SK-N-SH (cell line): ENCODE data around the gene LRRIQ3. TPM values are rescaled to one million over a fixed set of nuclear protein-coding genes. Genes with fewer than 3 reads are reported as not detected.
A peak's percentile ranks its signal among the peaks of the same experiment; 100 is the strongest.

Experiments used
- CTCF ChIA-PET: fragments of 300-600, 350-600 bp; formaldehyde crosslinking; extraction: SDS; loops from one replicate; lab custom pipeline; 2021; lab: Yijun Ruan, JAX
- POLR2A ChIA-PET: fragments of 350-600 bp; sonication (Branson Sonifier 250); formaldehyde crosslinking; extraction: SDS; loops from one replicate; lab custom pipeline; 2020; ENCODE audit warnings: antibody characterized with exemption, inconsistent platforms; lab: Yijun Ruan, JAX
- DNase-seq: peaks from one replicate; pipeline ENCODE4 v3.0.0; 2012
- H2AFZ ChIP-seq: fragments of 200-600 bp; sonication (generic); 2 replicates; pipeline ENCODE4 v1.8.1; 2016; ENCODE audit warnings: antibody characterized with exemption, mild to moderate bottlenecking, low read depth
- H3F3A ChIP-seq: fragments of 200-600 bp; sonication (generic); replicated peaks from 2 replicates; pipeline ENCODE3; 2016; ENCODE audit warnings: antibody characterized with exemption, mild to moderate bottlenecking; ENCODE audit not compliant: insufficient read depth
- H3K27ac ChIP-seq, 2 experiments: fragments of 200-500 bp in 1 of 2; fragments of 200-600 bp in 1 of 2; sonication (Bioruptor generic) in 1 of 2; sonication (generic), shearing (Covaris generic) in 1 of 2; 2 replicates each; pipeline versions ENCODE4 v1.5.1 to v1.6.1; 2014 to 2016; ENCODE audit warnings: low read depth in 2 of 2, inconsistent platforms in 1 of 2, low read length in 1 of 2, mild to moderate bottlenecking in 1 of 2, mixed read lengths in 1 of 2
- H3K27me3 ChIP-seq: fragments of 200-600 bp; sonication (generic), shearing (Covaris generic); 2 replicates; pipeline ENCODE4 v1.6.1; 2016; ENCODE audit warnings: mixed run types; ENCODE audit not compliant: insufficient read depth
- H3K36me3 ChIP-seq, 2 experiments: fragments of 200-500 bp in 1 of 2; fragments of 200-600 bp in 1 of 2; sonication (Bioruptor generic) in 1 of 2; sonication (generic) in 1 of 2; replicated peaks in 1 of 2; 2 replicates each; pipeline versions ENCODE3 to v1.5.1; 2014 to 2016; ENCODE audit warnings: low read length in 1 of 2, mild to moderate bottlenecking in 1 of 2; ENCODE audit not compliant: insufficient read depth in 2 of 2, control insufficient read depth in 1 of 2
- H3K4me1 ChIP-seq, 2 experiments: fragments of 200-500 bp in 1 of 2; fragments of 200-600 bp in 1 of 2; sonication (Bioruptor generic) in 1 of 2; sonication (generic), shearing (Covaris generic) in 1 of 2; 2 replicates each; pipeline versions ENCODE4 v1.5.1 to v1.6.1; 2014 to 2016; ENCODE audit warnings: low read depth in 1 of 2, low read length in 1 of 2, mixed run types in 1 of 2; ENCODE audit not compliant: insufficient read depth in 2 of 2, control insufficient read depth in 1 of 2
- H3K4me2 ChIP-seq: fragments of 200-600 bp; sonication (generic), shearing (Covaris generic); 2 replicates; pipeline ENCODE4 v1.6.1; 2017; ENCODE audit warnings: mixed run types
- H3K4me3 ChIP-seq, 2 experiments: fragments of 200-500 bp in 1 of 2; fragments of 200-600 bp in 1 of 2; sonication (Bioruptor generic) in 1 of 2; sonication (generic), shearing (Covaris generic) in 1 of 2; 2 replicates each; pipeline versions ENCODE4 v1.5.1 to v1.8.1; 2014 to 2016; ENCODE audit warnings: low read depth in 2 of 2, inconsistent platforms in 1 of 2, low read length in 1 of 2, mild to moderate bottlenecking in 1 of 2, mixed read lengths in 1 of 2, moderate library complexity in 1 of 2
- H3K79me2 ChIP-seq: fragments of 200-600 bp; sonication (generic); 2 replicates; pipeline ENCODE4 v1.8.1; 2017; ENCODE audit warnings: mild to moderate bottlenecking; ENCODE audit not compliant: insufficient read depth
- H3K9ac ChIP-seq: fragments of 200-600 bp; sonication (generic); 2 replicates; pipeline ENCODE4 v1.6.1; 2017; ENCODE audit warnings: mixed run types
- H3K9me2 ChIP-seq: fragments of 200-600 bp; sonication (generic); 2 replicates; pipeline ENCODE4 v1.6.1; 2017; ENCODE audit warnings: mixed run types
- H3K9me3 ChIP-seq: fragments of 200-600 bp; sonication (generic); 2 replicates; pipeline ENCODE4 v1.6.1; 2017; ENCODE audit warnings: mixed run types, mild to moderate bottlenecking, moderate library complexity
- H4K20me1 ChIP-seq: fragments of 200-600 bp; sonication (generic); 2 replicates; pipeline ENCODE4 v1.6.1; 2017; ENCODE audit warnings: mild to moderate bottlenecking, mixed run types; ENCODE audit not compliant: insufficient read depth
- ELF1 ChIP-seq: IDR thresholded peaks from 2 replicates; pipeline ENCODE4 v1.4.0; 2012
- EP300 ChIP-seq, 2 experiments: IDR thresholded peaks; 2 replicates each; pipeline versions ENCODE4 v1.4.0 to v1.6.1; 2012; ENCODE audit warnings: borderline replicate concordance in 1 of 2, low read depth in 1 of 2, low read length in 1 of 2
- EZH2phosphoT487 ChIP-seq: fragments of 200-600 bp; sonication (generic); IDR thresholded peaks from 2 replicates; pipeline ENCODE4 v1.6.1; 2017; ENCODE audit warnings: low read depth, mixed run types, mild to moderate bottlenecking, antibody characterized with exemption, moderate library complexity, borderline replicate concordance
- FOSL2 ChIP-seq: IDR thresholded peaks from 2 replicates; pipeline ENCODE4 v1.4.0; 2012; ENCODE audit warnings: low read depth, mild to moderate bottlenecking, moderate library complexity, borderline replicate concordance
- FOXJ3 ChIP-seq: sonication (generic); formaldehyde crosslinking; IDR thresholded peaks from 2 replicates; pipeline ENCODE4 v1.5.1; 2020; ENCODE audit warnings: mild to moderate bottlenecking, missing genetic modification reagents
- GATA2 ChIP-seq: sonication (generic); formaldehyde crosslinking; IDR thresholded peaks from 2 replicates; pipeline ENCODE4 v1.5.0; 2020; ENCODE audit warnings: mild to moderate bottlenecking, missing genetic modification reagents
- NFIC ChIP-seq: IDR thresholded peaks from 2 replicates; pipeline ENCODE4 v1.4.0; 2012; ENCODE audit warnings: borderline replicate concordance
- NRF1 ChIP-seq: IDR thresholded peaks from 2 replicates; pipeline ENCODE4 v1.6.1; 2012; ENCODE audit warnings: low read depth, mild to moderate bottlenecking, low read length
- PBX3 ChIP-seq: IDR thresholded peaks from 2 replicates; pipeline ENCODE4; 2012
- RAD21 ChIP-seq: IDR thresholded peaks from 2 replicates; pipeline ENCODE4 v1.6.1; 2012; ENCODE audit warnings: mild to moderate bottlenecking, low read length
- RCOR1 ChIP-seq: fragments of 150-350 bp; IDR thresholded peaks from 2 replicates; pipeline ENCODE4 v1.6.1; 2017; ENCODE audit warnings: antibody characterized with exemption, low read length
- SIN3A ChIP-seq: IDR thresholded peaks from 2 replicates; pipeline ENCODE4 v1.6.1; 2012; ENCODE audit warnings: low read depth, mild to moderate bottlenecking, low read length, moderate library complexity, borderline replicate concordance
- SMC3 ChIP-seq: IDR thresholded peaks from 2 replicates; pipeline ENCODE4 v1.6.1; 2012; ENCODE audit warnings: low read depth, low read length, improper control_type of control experiment
- TAF1 ChIP-seq: IDR thresholded peaks from 2 replicates; pipeline ENCODE4 v1.6.1; 2012; ENCODE audit warnings: low read depth, mild to moderate bottlenecking, low read length, moderate library complexity, borderline replicate concordance
- YY1 ChIP-seq: IDR thresholded peaks from 2 replicates; pipeline ENCODE4 v1.4.0; 2012; ENCODE audit warnings: low read depth, mild to moderate bottlenecking
- WGBS: methylation state at CpG from one replicate; pipeline ENCODE4 v1.1.6; 2017; ENCODE audit warnings: low lambda C conversion rate; 5-methylcytosine and 5-hydroxymethylcytosine counted together
- polyA plus RNA-seq, 3 experiments: library from polyadenylated mRNA; depleted of rRNA; stranded (reverse); fragments of >200 nt; gene quantifications; 2 replicates each; pipeline ENCODE4 v1.2.3, GENCODE V29; 2012
- TF ChIP-seq, protein P1 (sequence below): fragments of 200-600 bp; sonication (generic); IDR thresholded peaks from 2 replicates; pipeline ENCODE4 v1.6.1; 2017; ENCODE audit warnings: antibody characterized with exemption, mild to moderate bottlenecking, moderate library complexity
- TF ChIP-seq, protein P2 (sequence below): fragments of 150-350 bp; IDR thresholded peaks from 2 replicates; pipeline ENCODE4 v1.6.1; 2017; ENCODE audit warnings: antibody characterized with exemption, low read length, low read depth, borderline replicate concordance
- TF ChIP-seq, protein P3 (sequence below): IDR thresholded peaks from 2 replicates; pipeline ENCODE4 v1.4.0; 2012; ENCODE audit warnings: low read depth
- TF ChIP-seq, protein P4 (sequence below): fragments of 150-350 bp; IDR thresholded peaks from 2 replicates; pipeline ENCODE4 v1.6.1; 2016; ENCODE audit warnings: mild to moderate bottlenecking, low read depth, low read length

LRRIQ3 gene
- polyA plus RNA-seq, 1 of the 3 experiments (the other 2 are of a cell fraction): 0.56 TPM

- Histone ChIP-seq H3K27ac (no peak overlapping the region), H2AFZ (no peak overlapping the region), H3K9me3 (no peaks in the 10 kb centered on the region), H4K20me1 (no peaks in the 10 kb centered on the region), H3K79me2 (peaks cover 7% of the 10 kb centered on the region; the same call in 1 of the 2 replicates), H3K27me3 (no peaks in the 10 kb centered on the region), H3K36me3 (peaks cover 22 to 27% of the 10 kb centered on the region in 2 experiments), H3K9ac (no peak overlapping the region), H3K4me2 (peak overlapping the region; percentile 77), H3K4me3 (no peak overlapping the region; a peak in 2 of 4 replicates), H3K9me2 (no peaks in the 10 kb centered on the region), H3K4me1 (peaks cover 0 to 3% of the 10 kb centered on the region in 2 experiments; a peak in 1 of 4 replicates), H3F3A (peaks cover 3% of the 10 kb centered on the region)
- ChIA-PET POLR2A (no interaction called here), CTCF (interaction anchor here (0.8 kb wide), 1 partner anchor 46 kb away, joined by 3 read pairs; no protein-coding TSS in a partner anchor)
- TF ChIP-seq NFIC (no peak), SMC3 (no peak), RCOR1 (no peak), EP300 (IDR thresholded peaks at IDR 0.05; ENCODE audit: borderline replicate concordance in 1 of 2, low read depth in 1 of 2, low read length in 1 of 2) (no peak), TAF1 (no peak), FOXJ3 (no peak), GATA2 (CRISPR knock-in tag) (no peak), YY1 (no peak), ELF1 (no peak), NRF1 (no peak), EZH2phosphoT487 (no peak), FOSL2 (no peak), SIN3A (no peak)
- TF ChIP-seq, protein P1, sequence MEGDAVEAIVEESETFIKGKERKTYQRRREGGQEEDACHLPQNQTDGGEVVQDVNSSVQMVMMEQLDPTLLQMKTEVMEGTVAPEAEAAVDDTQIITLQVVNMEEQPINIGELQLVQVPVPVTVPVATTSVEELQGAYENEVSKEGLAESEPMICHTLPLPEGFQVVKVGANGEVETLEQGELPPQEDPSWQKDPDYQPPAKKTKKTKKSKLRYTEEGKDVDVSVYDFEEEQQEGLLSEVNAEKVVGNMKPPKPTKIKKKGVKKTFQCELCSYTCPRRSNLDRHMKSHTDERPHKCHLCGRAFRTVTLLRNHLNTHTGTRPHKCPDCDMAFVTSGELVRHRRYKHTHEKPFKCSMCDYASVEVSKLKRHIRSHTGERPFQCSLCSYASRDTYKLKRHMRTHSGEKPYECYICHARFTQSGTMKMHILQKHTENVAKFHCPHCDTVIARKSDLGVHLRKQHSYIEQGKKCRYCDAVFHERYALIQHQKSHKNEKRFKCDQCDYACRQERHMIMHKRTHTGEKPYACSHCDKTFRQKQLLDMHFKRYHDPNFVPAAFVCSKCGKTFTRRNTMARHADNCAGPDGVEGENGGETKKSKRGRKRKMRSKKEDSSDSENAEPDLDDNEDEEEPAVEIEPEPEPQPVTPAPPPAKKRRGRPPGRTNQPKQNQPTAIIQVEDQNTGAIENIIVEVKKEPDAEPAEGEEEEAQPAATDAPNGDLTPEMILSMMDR: no peak
- TF ChIP-seq, protein P2, sequence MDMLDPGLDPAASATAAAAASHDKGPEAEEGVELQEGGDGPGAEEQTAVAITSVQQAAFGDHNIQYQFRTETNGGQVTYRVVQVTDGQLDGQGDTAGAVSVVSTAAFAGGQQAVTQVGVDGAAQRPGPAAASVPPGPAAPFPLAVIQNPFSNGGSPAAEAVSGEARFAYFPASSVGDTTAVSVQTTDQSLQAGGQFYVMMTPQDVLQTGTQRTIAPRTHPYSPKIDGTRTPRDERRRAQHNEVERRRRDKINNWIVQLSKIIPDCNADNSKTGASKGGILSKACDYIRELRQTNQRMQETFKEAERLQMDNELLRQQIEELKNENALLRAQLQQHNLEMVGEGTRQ: no peak
- TF ChIP-seq, protein P3, sequence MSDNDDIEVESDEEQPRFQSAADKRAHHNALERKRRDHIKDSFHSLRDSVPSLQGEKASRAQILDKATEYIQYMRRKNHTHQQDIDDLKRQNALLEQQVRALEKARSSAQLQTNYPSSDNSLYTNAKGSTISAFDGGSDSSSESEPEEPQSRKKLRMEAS: no peak
- DNase-seq: no peak
- 79% methylated on average over 5 of the region's 5 CpGs for WGBS
Observed at GRCh38 chr1:74199504-74199903, 1.5 kb upstream of the LRRIQ3 start.

DNA sequence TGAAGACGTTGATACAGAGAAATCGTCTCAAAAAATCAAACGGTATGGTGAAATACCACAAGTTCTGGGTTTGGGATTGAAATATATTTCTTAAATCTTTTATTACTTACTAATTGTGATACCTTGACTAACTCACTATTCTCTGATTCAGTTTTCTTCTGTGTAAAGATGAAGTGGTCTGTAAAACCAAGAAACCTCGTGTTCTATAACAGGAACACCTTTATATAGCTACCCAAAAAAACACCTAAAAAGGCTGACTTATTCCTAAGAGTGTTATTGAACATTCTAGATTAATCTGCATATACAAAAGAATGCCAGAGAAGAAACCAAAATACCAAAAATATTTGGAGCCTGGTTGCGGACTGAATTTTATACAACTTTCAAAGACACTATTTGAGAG, 721 bp downstream of the LRRIQ3 start:
- peaks cover 16 to 18% of the 10 kb centered on the region in 2 experiments for H3K36me3 ChIP-seq
- no peak for DNase-seq
- peak overlapping the region; percentile 93 for H2AFZ ChIP-seq
- peaks cover 6% of the 10 kb centered on the region for H3F3A ChIP-seq
- no peaks in the 10 kb centered on the region for H4K20me1 ChIP-seq
- H3K9ac ChIP-seq: peak overlapping the region; percentile 82
- POLR2A ChIA-PET: no interaction called here
- H3K9me3 ChIP-seq: no peaks in the 10 kb centered on the region
- peak overlapping the region; percentile 81 to 85 for H3K4me3 ChIP-seq
- H3K4me1 ChIP-seq: peaks cover 0 to 3% of the 10 kb centered on the region in 2 experiments; a peak in 1 of 4 replicates
- H3K27me3 ChIP-seq: no peaks in the 10 kb centered on the region
- no peaks in the 10 kb centered on the region for H3K9me2 ChIP-seq
- peaks cover 7% of the 10 kb centered on the region; the same call in 1 of the 2 replicates for H3K79me2 ChIP-seq
- TF ChIP-seq, protein P3: no peak
- no peak for TF ChIP-seq RAD21
- TF ChIP-seq, protein P4, sequence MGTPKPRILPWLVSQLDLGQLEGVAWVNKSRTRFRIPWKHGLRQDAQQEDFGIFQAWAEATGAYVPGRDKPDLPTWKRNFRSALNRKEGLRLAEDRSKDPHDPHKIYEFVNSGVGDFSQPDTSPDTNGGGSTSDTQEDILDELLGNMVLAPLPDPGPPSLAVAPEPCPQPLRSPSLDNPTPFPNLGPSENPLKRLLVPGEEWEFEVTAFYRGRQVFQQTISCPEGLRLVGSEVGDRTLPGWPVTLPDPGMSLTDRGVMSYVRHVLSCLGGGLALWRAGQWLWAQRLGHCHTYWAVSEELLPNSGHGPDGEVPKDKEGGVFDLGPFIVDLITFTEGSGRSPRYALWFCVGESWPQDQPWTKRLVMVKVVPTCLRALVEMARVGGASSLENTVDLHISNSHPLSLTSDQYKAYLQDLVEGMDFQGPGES: no peak
- TF ChIP-seq PBX3: no peak
- TF ChIP-seq NFIC: no peak
- TF ChIP-seq TAF1: no peak
- 94% methylated on average over 5 of the region's 5 CpGs for WGBS
- H3K27ac ChIP-seq: peak overlapping the region; percentile 79 to 90
- peak overlapping the region; percentile 77 for H3K4me2 ChIP-seq
- CTCF ChIA-PET: interaction anchor here (1.8 kb wide), 1 partner anchor 492 kb away, joined by 4 read pairs; no protein-coding TSS in a partner anchor
